Lung microvascular endothelial cell (primary cell): ENCODE data around the gene CYSTM1. TPM values are rescaled to one million over a fixed set of nuclear protein-coding genes. Genes with fewer than 3 reads are reported as not detected.

Experiments
- DNase-seq, 2 donors: peaks; one replicate each; pipeline versions ENCODE4 v3.0.0 to v3.0.0-alpha.2; 2010; ENCODE audit warnings: low read depth in 2 of 2
- total RNA-seq: library from RNA; depleted of rRNA; stranded (reverse); fragments of >200 nt; gene quantifications from 2 replicates; pipeline ENCODE4 v1.2.1, GENCODE V29; 2014

CYSTM1 gene
- total RNA-seq, 1 donor from 2014 or later = 9.5 TPM

GRCh38 chr5:140252470-140253126 lies 77.6 kb downstream of the CYSTM1 start:
- no peak for DNase-seq

DNA sequence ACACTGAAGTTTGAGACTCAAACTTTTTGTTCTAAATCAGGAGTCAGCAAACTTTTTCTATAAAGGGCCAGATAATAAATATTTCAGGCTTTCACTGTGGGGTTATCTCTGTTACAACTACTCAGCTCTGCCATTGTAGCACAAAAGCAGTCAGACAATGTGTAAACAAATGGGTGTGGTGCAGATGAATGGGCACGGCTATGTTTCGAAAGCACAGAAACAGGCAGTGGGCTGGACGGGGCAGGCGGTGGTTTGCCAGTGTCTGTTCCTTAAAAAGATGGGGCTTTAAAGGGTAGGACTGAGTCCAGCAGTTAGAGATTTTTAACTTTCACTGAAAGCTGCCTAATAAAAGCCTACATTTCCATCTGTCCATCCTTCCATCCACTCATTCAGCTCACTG lies 79.0 kb downstream of the CYSTM1 start:
- DNase-seq = peak; percentile 40 to 42

- DNase-seq = no peak
These were observed 80.6 kb downstream of the CYSTM1 start for GRCh38 chr5:140255460-140256157.

DNA sequence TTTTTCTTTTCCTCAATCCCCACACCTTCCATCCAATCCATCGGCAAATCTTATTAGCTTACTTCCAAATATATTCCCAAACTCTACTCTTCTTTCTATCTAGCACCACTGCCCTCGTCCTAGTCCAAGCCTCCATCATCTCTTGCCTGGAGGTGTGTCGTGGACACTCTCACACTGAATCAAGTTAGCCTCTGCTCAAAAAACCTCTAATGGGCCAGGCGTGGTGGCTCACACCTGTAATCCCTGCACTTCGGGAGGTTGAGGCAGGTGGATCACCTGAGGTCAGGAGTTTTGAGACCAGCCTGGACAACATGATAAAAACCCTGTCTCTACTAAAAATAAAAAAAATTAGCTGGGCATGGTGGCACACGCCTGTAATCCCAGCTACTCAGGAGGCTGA lies 81.7 kb downstream of the CYSTM1 start:
- no peak for DNase-seq

DNA sequence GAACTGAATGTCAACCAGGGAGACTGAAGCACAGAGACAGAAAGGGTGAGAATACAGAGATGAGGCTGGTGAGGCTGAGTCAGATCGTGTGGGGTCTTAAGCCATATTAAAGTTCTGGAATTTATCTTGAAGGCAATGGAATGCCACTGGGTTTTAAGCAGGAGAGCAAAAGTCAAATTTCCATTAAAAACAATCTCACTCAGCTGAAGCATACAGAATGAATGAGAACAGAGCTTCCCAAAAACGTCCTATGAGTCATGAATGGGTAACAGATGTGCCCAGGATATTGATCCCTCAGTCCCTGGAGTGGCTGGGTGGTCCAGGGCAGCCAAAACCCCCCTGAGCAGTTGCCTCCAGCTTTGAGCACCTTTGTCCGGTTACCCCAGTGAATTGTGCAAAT lies 83.0 kb downstream of the CYSTM1 start:
- DNase-seq = no peak

GRCh38 chr5:140258873-140259272 lies 83.9 kb downstream of the CYSTM1 start:
- no peak for DNase-seq

DNA sequence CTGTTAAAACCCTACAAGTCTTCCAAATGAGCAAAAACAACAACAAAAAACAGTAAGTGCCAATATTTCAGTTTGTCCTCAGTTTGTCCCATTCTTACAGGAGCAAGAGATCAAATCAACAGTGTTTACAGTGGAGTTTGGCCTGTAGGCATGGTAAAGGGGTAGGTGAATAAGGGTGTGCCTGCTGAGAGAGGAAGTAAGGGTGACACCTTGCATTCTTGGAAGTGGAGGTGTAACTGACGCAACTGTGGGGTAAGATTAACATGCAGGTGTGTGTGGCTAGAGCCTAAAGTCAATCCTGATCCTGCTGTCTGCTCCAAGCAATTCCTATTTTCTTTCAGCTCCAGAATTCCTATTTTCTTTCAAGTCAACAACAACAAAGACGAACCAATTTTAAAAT lies 84.5 kb downstream of the CYSTM1 start:
- no peak for DNase-seq

GRCh38 chr5:140260089-140260656 lies 85.2 kb downstream of the CYSTM1 start:
- DNase-seq = no peak

- DNase-seq = peak; percentile 94 to 95
These were observed 86.6 kb downstream of the CYSTM1 start for GRCh38 chr5:140261403-140262171.

GRCh38 chr5:140262221-140262620 lies 87.2 kb downstream of the CYSTM1 start:
- DNase-seq = no peak

GRCh38 chr5:140262839-140263238 lies 87.9 kb downstream of the CYSTM1 start:
- DNase-seq = no peak

- no peak for DNase-seq
These were observed 90.9 kb downstream of the CYSTM1 start for GRCh38 chr5:140265845-140266244.

- DNase-seq = no peak
These were observed 91.6 kb downstream of the CYSTM1 start for GRCh38 chr5:140266471-140267200.

DNA sequence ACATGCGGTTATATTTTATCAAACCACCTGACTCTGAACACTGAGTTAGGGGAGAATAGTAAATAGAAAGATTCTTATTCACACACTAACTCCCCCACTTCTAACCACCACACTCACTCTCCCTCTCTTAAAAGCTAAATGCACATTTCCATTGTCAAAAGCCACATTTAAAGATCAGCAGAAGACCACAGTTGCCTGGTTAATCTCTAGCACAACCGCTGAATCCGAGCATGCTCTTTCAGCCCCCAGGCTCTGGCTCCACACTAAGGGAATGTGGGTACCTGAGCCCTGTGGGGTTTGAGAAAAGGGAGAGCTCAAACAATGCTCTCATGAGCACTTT lies 92.2 kb downstream of the CYSTM1 start:
- no peak for DNase-seq

- DNase-seq = peak; percentile 63 to 85
These were observed 92.6 kb downstream of the CYSTM1 start for GRCh38 chr5:140267559-140268018.

GRCh38 chr5:140270008-140270407 lies 95.0 kb downstream of the CYSTM1 start:
- no peak for DNase-seq

- peak in 1 of 2 donors; percentile 92 for DNase-seq
These were observed 98.5 kb downstream of the CYSTM1 start for GRCh38 chr5:140273401-140273877.

DNA sequence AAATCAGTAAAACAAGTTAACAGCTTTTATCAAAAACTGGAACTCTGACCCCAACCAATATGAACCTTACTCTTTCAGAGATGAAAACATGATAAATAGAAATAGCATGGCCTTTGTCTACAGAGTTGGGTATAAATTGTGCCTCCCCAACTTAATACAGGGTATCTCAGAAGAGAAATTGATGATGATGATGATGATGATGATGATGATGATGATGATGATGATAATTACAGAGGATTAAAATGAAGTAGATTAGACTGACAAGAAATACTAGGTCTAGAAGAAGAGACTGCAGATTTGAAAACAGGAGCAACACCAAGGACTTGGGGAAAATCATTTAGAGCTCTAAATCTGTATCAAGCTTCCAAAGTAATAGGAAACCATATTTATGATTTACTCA lies 100.8 kb downstream of the CYSTM1 start:
- no peak for DNase-seq

DNA sequence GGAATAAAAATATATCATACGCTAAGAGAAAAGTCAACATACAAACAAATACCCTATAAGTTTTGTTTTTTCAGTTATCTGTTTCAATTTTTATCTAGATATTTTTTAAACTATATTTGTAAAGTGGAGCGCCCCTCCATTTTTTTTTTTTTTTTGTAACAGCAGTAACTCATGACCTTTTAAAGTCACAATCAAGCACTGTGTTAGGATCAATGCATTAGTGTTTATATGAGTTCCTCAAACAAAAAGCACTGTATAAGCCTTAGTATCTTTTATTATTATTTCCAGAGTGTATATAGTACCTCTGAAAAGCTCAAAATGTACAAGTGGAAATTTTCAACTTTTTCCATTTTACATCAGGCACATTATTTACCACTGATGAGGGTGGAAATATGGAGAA lies 107.3 kb downstream of the CYSTM1 start:
- DNase-seq = no peak

DNA sequence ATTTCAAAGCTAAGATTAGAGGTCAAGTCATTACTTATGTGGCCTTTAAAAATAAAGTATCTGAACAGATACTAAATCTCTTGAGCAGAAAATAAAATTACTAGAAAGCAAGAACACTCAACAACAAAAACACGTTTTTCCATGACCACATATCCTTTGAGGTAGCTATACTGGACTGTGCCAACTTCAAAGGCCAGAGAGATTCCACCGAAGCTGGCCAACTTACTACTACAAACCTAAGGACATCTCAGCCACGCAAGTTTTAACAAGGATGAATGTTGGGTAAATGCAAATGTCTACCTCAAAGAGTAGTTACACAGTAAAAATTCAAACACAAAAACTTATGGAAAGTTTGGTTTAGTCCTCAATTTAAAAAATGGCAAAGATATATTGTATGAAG lies 109.0 kb downstream of the CYSTM1 start:
- no peak for DNase-seq

DNA sequence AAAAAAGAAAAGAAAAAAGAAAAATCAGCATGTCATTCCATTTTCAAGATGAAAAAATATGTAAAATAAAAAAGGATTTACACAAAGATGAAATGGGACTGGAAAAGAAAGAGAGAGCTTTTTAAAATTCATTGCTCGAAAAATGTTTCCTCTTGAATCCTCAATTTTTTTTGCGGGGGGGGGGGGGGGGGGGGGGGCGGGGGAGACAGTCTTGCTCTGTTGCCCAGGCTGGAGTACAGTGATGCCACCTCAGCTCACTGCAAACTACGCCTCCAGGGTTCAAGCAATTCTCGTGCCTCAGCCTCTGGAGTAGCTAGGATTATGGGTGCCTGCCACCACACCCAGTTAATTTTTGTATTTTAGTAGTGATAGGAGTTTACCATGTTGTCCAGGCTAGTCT lies 111.4 kb downstream of the CYSTM1 start:
- no peak for DNase-seq
